Ishikawa (cell line): ENCODE measurements around the gene YWHAQ.
A peak's percentile ranks its signal among the peaks of the same experiment; 100 is the strongest.

Experiments used
- CEBPB ChIP-seq: IDR thresholded peaks from 2 replicates; pipeline ENCODE4 v1.6.1; 2012
- CREB1 ChIP-seq: IDR thresholded peaks from 2 replicates; pipeline ENCODE4 v1.6.1; 2012; ENCODE audit warnings: low read depth
- EGR1 ChIP-seq: IDR thresholded peaks from 2 replicates; pipeline ENCODE4 v1.6.1; 2012
- EP300 ChIP-seq: IDR thresholded peaks from 2 replicates; pipeline ENCODE4 v1.6.1; 2012; ENCODE audit warnings: borderline replicate concordance
- FOXM1 ChIP-seq: IDR thresholded peaks from 2 replicates; pipeline ENCODE4 v1.6.1; 2012; ENCODE audit warnings: low read depth, borderline replicate concordance
- MAX ChIP-seq: IDR thresholded peaks from 2 replicates; pipeline ENCODE4 v1.6.1; 2012
- NFIC ChIP-seq: IDR thresholded peaks from 2 replicates; pipeline ENCODE4 v1.6.1; 2012
- RAD21 ChIP-seq: IDR thresholded peaks from 2 replicates; pipeline ENCODE4 v1.6.1; 2012; ENCODE audit warnings: low read depth
- REST ChIP-seq: IDR thresholded peaks from 2 replicates; pipeline ENCODE4 v1.6.1; 2012; ENCODE audit warnings: low read depth, mild to moderate bottlenecking
- TAF1 ChIP-seq: IDR thresholded peaks from 2 replicates; pipeline ENCODE4 v1.6.1; 2012; ENCODE audit warnings: low read depth, mild to moderate bottlenecking
- TCF12 ChIP-seq: IDR thresholded peaks from 2 replicates; pipeline ENCODE4 v1.6.1; 2012; ENCODE audit warnings: low read depth
- TEAD4 ChIP-seq: IDR thresholded peaks from 2 replicates; pipeline ENCODE4 v1.6.1; 2012
- YY1 ChIP-seq: IDR thresholded peaks from 2 replicates; pipeline ENCODE4 v1.6.1; 2012; ENCODE audit warnings: low read depth
- ZBTB7A ChIP-seq: IDR thresholded peaks from 2 replicates; pipeline ENCODE4 v1.6.1; 2012; ENCODE audit warnings: low read depth
- TF ChIP-seq, protein P1 (sequence below): IDR thresholded peaks from 2 replicates; pipeline ENCODE4 v1.6.1; 2012

YWHAQ gene

DNA sequence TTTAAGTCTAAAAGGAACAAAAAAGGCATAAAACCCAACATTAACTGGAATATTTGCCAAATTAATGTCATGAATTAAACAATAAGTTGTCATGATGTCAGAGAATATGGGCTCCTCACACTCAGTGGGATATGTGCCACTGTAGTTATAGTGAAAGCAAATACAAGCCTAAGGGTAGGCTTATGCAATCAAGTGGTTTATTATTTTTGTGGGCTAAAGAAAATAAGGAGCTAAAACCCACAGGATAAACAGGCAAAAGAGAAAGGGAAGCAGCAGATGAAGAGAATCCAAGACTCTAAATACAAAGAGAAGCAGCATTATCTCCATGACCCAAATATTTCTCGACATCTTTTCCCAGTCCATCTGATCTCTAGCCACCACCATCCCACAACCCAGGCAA, 17.5 kb downstream of the YWHAQ start:
- TF ChIP-seq TEAD4 = no peak

DNA sequence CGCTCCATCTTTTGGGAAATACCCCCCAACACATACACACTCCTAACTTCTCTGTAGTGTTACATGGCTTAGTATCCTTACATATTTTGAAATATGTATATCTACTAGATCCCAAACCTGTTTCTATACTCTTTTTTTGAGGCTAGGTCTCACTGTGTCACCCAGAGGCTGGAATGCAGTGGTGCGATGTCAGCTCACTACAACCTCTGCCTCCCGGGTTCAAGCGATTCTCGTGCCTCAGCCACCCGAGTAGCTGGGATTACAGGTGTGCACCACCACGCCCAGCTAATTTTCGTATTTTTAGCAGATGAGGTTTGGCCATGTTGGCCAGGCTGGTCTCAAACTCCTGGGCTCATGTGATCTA, 19.3 kb downstream of the YWHAQ start:
- TF ChIP-seq TEAD4 = peak; percentile 21; the same call in 1 of the 2 replicates

- TF ChIP-seq EGR1 (no peak), MAX (no peak), TCF12 (no peak)
These were observed 19.8 kb downstream of the YWHAQ start for GRCh38 chr2:9610781-9611548.

DNA sequence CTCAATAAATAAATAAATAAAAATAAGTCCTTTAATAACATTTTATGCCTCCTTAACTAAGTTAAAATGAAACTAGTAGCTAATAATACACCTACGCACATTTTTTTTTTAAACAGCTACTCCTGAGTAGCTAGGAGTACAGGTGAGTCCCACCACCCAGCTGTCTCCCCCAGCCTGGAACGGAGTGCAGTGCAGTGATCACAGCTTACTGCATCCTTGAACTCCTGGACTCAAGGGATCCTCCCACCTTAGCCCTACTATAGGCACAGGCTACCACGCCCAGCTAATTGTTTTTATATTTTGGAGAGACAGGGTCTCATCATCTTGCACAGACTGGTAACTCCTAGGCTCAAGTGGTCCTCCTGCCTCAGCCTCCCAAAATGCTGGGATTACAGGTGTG, 28.4 kb downstream of the YWHAQ start:
- TF ChIP-seq TCF12 (no peak), CREB1 (no peak), CEBPB (no peak), MAX (no peak), EP300 (no peak), FOXM1 (no peak), NFIC (no peak), ZBTB7A (no peak)
- TF ChIP-seq, protein P1, sequence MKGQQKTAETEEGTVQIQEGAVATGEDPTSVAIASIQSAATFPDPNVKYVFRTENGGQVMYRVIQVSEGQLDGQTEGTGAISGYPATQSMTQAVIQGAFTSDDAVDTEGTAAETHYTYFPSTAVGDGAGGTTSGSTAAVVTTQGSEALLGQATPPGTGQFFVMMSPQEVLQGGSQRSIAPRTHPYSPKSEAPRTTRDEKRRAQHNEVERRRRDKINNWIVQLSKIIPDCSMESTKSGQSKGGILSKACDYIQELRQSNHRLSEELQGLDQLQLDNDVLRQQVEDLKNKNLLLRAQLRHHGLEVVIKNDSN = no peak

GRCh38 chr2:9601397-9601796, 29.4 kb downstream of the YWHAQ start:
- no peak for TF ChIP-seq REST
- TF ChIP-seq TAF1 = no peak
- TF ChIP-seq ZBTB7A = no peak
- no peak for TF ChIP-seq YY1
- no peak for TF ChIP-seq FOXM1
- TF ChIP-seq, protein P1 = no peak
- no peak for TF ChIP-seq TCF12
- no peak for TF ChIP-seq MAX
- no peak for TF ChIP-seq RAD21
- TF ChIP-seq EGR1 = no peak
- TF ChIP-seq EP300 = no peak
- TF ChIP-seq TEAD4 = no peak
- no peak for TF ChIP-seq NFIC
- TF ChIP-seq CEBPB = no peak
- no peak for TF ChIP-seq CREB1

GRCh38 chr2:9599430-9599829, 31.4 kb downstream of the YWHAQ start:
- TF ChIP-seq TEAD4 (no peak), EGR1 (no peak), REST (no peak), CEBPB (no peak), YY1 (no peak), FOXM1 (no peak), TCF12 (no peak), MAX (no peak), CREB1 (no peak), RAD21 (no peak)
- TF ChIP-seq, protein P1 = no peak
